ENCODE measurements around the gene OXT. TPM values are rescaled to one million over a fixed set of nuclear protein-coding genes. Genes with fewer than 3 reads are reported as not detected.
"Not testable (repeated sequence)": the region's sequence is repeated elsewhere in the genome, so short reads cannot be mapped to it uniquely, and the experiment has no call there.

OXT gene
- total RNA-seq, result not detected
- long read RNA-seq, result 0 reads

GRCh38 chr20:3071610-3072529, at the start of gene OXT:
OXT (plus strand) TSS chr20:3071620; CDS start chr20:3071656, 36 bp downstream.
- peak within 1 kb of the TSS; percentile 45 for H3K4me3 ChIP-seq
- no peaks in the 10 kb centered on the region for H3K36me3 ChIP-seq
- peaks cover 6% of the 10 kb centered on the region for H3K4me1 ChIP-seq
- no peaks in the 10 kb centered on the region for H3K9me3 ChIP-seq
- no peak within 1 kb of the TSS for H3K27ac ChIP-seq
- peak; percentile 65 for ATAC-seq
- no peak for TF ChIP-seq CTCF (IDR thresholded peaks at IDR 0.05)
- intact Hi-C loops (cut with DNase I), result no loop called here
- H3K27me3 ChIP-seq, result peaks cover 25% of the 10 kb centered on the region
- DNase-seq, result peak; percentile 70

DNA sequence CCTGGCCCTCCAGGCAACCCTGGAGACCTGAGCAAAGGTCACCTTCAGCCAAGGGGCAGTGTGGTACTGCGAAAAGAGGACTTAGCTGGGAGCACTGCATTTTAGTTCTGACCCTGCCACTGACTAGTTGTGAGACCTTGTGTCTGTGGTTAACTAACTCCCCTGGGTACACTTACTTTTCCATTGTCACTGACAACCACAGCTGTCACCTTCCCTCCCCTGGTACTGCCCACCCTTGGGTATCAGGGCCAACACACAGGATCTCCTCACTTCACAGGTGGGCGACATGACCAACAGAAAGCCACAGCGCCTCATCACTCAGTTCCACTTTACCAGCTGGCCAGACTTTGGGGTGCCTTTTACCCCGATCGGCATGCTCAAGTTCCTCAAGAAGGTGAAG, 49.6 kb upstream of the OXT start:
- Histone ChIP-seq H3K4me1 (no peaks in the 10 kb centered on the region), H3K36me3 (peaks cover 68% of the 10 kb centered on the region), H3K27me3 (no peaks in the 10 kb centered on the region), H3K4me3 (no peak overlapping the region), H3K27ac (no peak overlapping the region), H3K9me3 (no peaks in the 10 kb centered on the region)
- intact Hi-C loops (cut with DNase I), result no loop called here
- DNase-seq (no peak), ATAC-seq (no peak)
- no peak for TF ChIP-seq CTCF (IDR thresholded peaks at IDR 0.05)

- intact Hi-C loops (cut with DNase I); H3K27ac ChIP-seq; H3K27me3 ChIP-seq; H3K4me1 ChIP-seq; DNase-seq; H3K9me3 ChIP-seq; H3K4me3 ChIP-seq; ATAC-seq: not testable (repeated sequence)
- peaks cover 68% of the 10 kb centered on the region for H3K36me3 ChIP-seq
These were observed 48.6 kb upstream of the OXT start for GRCh38 chr20:3022559-3023490.

GRCh38 chr20:3027987-3028386, 43.4 kb upstream of the OXT start:
- TF ChIP-seq CTCF (IDR thresholded peaks at IDR 0.05), result no peak
- no peaks in the 10 kb centered on the region for H3K4me1 ChIP-seq

GRCh38 chr20:3031524-3032147, 39.8 kb upstream of the OXT start:
- intact Hi-C loops (cut with DNase I), result no loop called here
- no peaks in the 10 kb centered on the region for H3K4me1 ChIP-seq
- H3K4me3 ChIP-seq, result no peak overlapping the region
- ATAC-seq (no peak), DNase-seq (no peak)
- peaks cover 54% of the 10 kb centered on the region for H3K36me3 ChIP-seq
- no peaks in the 10 kb centered on the region for H3K27me3 ChIP-seq
- no peak for TF ChIP-seq CTCF (IDR thresholded peaks at IDR 0.05)
- no peaks in the 10 kb centered on the region for H3K9me3 ChIP-seq
- no peak overlapping the region for H3K27ac ChIP-seq

More at GRCh38 chr20:3027987-3028386, 43.4 kb upstream of the OXT start:
- H3K36me3 ChIP-seq, result peaks cover 66% of the 10 kb centered on the region
- H3K9me3 ChIP-seq, result no peaks in the 10 kb centered on the region
- ATAC-seq (no peak), DNase-seq (no peak)
- no peaks in the 10 kb centered on the region for H3K27me3 ChIP-seq
- no peak overlapping the region for H3K27ac ChIP-seq
- H3K4me3 ChIP-seq, result no peak overlapping the region
- intact Hi-C loops (cut with DNase I), result no loop called here
